Measurements from ENCODE around the gene FRYL.
"Not testable (repeated sequence)": the region's sequence is repeated elsewhere in the genome, so short reads cannot be mapped to it uniquely, and the experiment has no call there.

The FRYL gene

GRCh38 chr4:48683784-48684666, 96.1 kb downstream of the FRYL start:
- H3K36me3 ChIP-seq (ENCODE audit: insufficient read depth, low read length) = no peaks in the 10 kb centered on the region
- peaks cover 19% of the 10 kb centered on the region for H3K4me1 ChIP-seq (ENCODE audit: insufficient read depth, low read length, poor library complexity, severe bottlenecking)
- no peaks in the 10 kb centered on the region for H3F3A ChIP-seq (ENCODE audit: low read depth)
- no peak overlapping the region for H3K9ac ChIP-seq (ENCODE audit: low read depth, low read length, poor library complexity, severe bottlenecking)
- H3K4me2 ChIP-seq (ENCODE audit: low read depth, low read length, poor library complexity, severe bottlenecking) = no peak overlapping the region
- H4K20me1 ChIP-seq (ENCODE audit: insufficient read depth, low read length, poor library complexity, severe bottlenecking) = peaks cover 55% of the 10 kb centered on the region
- no peaks in the 10 kb centered on the region for H3K9me3 ChIP-seq (ENCODE audit: insufficient read depth, low read depth, low read length)
- TF ChIP-seq CTCF (conservative IDR thresholded peaks at IDR 0.05; ENCODE audit: low read length) (no peak), EZH2phosphoT487 (IDR thresholded peaks at IDR 0.05; ENCODE audit: borderline replicate concordance) (no peak)
- H3K4me3 ChIP-seq (ENCODE audit: low read length, poor library complexity, severe bottlenecking) = no peak overlapping the region
- H3K27me3 ChIP-seq (ENCODE audit: insufficient read depth, low read length, poor library complexity, severe bottlenecking) = no peaks in the 10 kb centered on the region
- no peak overlapping the region for H2AFZ ChIP-seq (ENCODE audit: low read length)
- H3K79me2 ChIP-seq (ENCODE audit: insufficient read depth, low read length) = peaks cover 81% of the 10 kb centered on the region
- no peaks in the 10 kb centered on the region for H3K9me2 ChIP-seq (replicated peaks; ENCODE audit: low read depth, low read length)

GRCh38 chr4:48682870-48683269, 97.2 kb downstream of the FRYL start:
- H3K4me3 ChIP-seq (ENCODE audit: low read length, poor library complexity, severe bottlenecking); H3K36me3 ChIP-seq (ENCODE audit: insufficient read depth, low read length); H3K9me3 ChIP-seq (ENCODE audit: insufficient read depth, low read depth, low read length); H3K27me3 ChIP-seq (ENCODE audit: insufficient read depth, low read length, poor library complexity, severe bottlenecking); H3K9ac ChIP-seq (ENCODE audit: low read depth, low read length, poor library complexity, severe bottlenecking); H3F3A ChIP-seq (ENCODE audit: low read depth); H3K4me2 ChIP-seq (ENCODE audit: low read depth, low read length, poor library complexity, severe bottlenecking); H3K9me2 ChIP-seq (replicated peaks; ENCODE audit: low read depth, low read length); H2AFZ ChIP-seq (ENCODE audit: low read length): not testable (repeated sequence)
- Histone ChIP-seq H3K4me1 (ENCODE audit: insufficient read depth, low read length, poor library complexity, severe bottlenecking) (peaks cover 19% of the 10 kb centered on the region), H3K79me2 (ENCODE audit: insufficient read depth, low read length) (peaks cover 82% of the 10 kb centered on the region), H4K20me1 (ENCODE audit: insufficient read depth, low read length, poor library complexity, severe bottlenecking) (peaks cover 54% of the 10 kb centered on the region)

DNA sequence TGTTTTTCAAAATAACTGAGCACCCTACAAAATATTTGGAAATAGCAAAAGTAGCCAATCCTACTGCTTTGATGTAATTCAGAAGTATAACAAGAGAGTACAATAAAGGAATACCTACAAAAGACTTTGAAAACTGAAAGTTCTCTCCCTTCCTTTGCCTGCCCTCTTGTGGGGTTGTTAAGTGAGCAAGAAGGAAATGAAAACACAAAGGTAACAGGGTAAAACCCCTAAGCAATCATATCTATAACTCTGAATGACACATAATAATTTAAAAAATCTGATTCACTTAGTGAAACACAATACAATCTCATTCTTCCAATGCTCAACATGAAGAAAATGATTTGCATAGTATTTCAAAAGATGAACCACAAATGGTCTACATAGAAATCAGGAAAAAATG, 98.2 kb downstream of the FRYL start:
- no peaks in the 10 kb centered on the region for H3K36me3 ChIP-seq (ENCODE audit: insufficient read depth, low read length)
- H3K4me2 ChIP-seq (ENCODE audit: low read depth, low read length, poor library complexity, severe bottlenecking) = no peak overlapping the region
- no peak overlapping the region for H3K9ac ChIP-seq (ENCODE audit: low read depth, low read length, poor library complexity, severe bottlenecking)
- no peak overlapping the region for H3K4me3 ChIP-seq (ENCODE audit: low read length, poor library complexity, severe bottlenecking)
- H3K9me2 ChIP-seq (replicated peaks; ENCODE audit: low read depth, low read length) = no peaks in the 10 kb centered on the region
- no peaks in the 10 kb centered on the region for H3K9me3 ChIP-seq (ENCODE audit: insufficient read depth, low read depth, low read length)
- no peaks in the 10 kb centered on the region for H3K27me3 ChIP-seq (ENCODE audit: insufficient read depth, low read length, poor library complexity, severe bottlenecking)
- H3F3A ChIP-seq (ENCODE audit: low read depth) = no peaks in the 10 kb centered on the region
- H3K79me2 ChIP-seq (ENCODE audit: insufficient read depth, low read length) = peaks cover 81% of the 10 kb centered on the region
- H4K20me1 ChIP-seq (ENCODE audit: insufficient read depth, low read length, poor library complexity, severe bottlenecking) = peaks cover 52% of the 10 kb centered on the region
- peaks cover 19% of the 10 kb centered on the region for H3K4me1 ChIP-seq (ENCODE audit: insufficient read depth, low read length, poor library complexity, severe bottlenecking)
- no peak overlapping the region for H2AFZ ChIP-seq (ENCODE audit: low read length)
- TF ChIP-seq EZH2phosphoT487 (IDR thresholded peaks at IDR 0.05; ENCODE audit: borderline replicate concordance) (no peak), CTCF (conservative IDR thresholded peaks at IDR 0.05; ENCODE audit: low read length) (peak; percentile 65)

All from Loucy (cell line).